HG03354 (cell line): ENCODE data around the gene CIB4.

Source experiments
- ATAC-seq: cut with Tn5 transposase; IDR thresholded peaks from one replicate; pipeline ENCODE4 v1.9.1; 2021; ENCODE audit warnings: mild to moderate bottlenecking; ENCODE audit not compliant: unreplicated experiment, poor library complexity, severe bottlenecking

CIB4 gene

DNA sequence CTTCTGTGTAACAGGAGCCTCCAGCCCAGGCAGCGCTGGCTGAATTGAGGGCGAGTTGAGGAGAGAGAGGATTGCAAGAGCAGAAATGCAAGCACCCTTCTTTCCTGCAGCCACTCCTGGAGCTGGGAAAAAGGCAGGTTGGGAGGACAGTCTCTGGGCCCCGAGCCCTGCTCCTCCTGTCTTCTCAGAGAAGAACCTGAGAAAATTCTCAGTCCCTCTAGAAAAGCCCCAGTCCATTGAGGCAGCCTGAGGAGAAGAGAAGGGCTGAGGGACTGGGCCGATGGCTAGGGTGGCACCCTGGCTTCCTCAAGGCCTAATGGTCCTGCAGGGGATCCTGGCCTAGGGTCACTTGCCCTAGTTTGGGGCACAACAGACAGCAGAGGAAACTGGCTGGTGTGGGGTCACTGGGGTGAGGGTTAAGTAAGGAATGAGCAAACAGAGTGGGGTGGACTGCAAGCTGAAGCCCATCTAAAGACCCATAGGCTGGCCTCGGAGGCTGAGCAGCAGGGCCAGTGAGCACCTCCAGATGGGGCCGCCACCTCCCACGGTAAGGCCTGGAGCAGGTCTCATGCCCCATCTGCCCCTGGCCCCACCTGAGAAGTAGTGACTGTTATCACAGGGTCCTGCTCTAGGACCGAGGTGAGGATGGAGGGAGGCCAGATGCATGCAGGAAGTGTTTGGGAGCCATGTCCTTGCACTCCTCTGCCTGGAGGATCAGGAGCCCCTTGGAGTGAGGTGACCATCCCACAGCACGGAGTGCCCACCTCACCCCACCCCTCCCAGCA is 12.4 kb downstream of the CIB4 start:
- no peak for ATAC-seq

DNA sequence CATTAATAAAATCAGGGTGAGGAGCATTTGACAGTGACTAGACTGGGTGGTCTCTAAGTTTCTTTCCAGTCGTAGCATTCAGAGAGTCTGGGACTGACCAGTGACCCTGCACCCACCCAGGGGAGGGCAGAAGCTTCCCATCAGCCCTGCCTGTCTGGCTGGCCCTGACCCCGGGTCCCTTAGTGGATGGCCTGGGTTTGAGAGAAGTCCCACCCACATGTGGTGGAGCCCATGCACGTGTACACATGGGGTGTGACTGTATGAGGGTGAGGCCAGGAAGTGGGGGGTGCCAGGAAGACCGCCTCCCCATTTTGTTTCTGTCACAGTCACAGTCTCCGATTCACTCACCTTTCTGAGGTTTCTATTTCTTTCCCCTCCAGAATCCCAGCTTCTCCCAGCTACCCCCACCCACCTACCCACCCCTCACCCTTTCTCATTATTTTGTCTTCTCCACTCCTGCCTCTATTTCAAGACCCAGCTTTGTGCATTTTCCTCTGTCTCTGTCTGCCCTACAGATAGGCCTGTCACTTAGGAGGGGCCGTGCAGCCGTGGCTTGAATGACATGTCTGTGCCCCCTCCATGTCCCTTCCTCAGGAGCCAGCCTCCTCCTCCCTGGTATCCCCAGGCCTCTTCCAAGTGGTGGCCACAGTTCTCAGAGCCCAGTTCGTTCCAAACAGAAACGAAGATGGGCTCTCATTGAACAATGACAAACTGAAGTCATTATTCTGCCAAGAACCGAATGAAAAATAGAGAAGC is 13.6 kb downstream of the CIB4 start:
- no peak for ATAC-seq

DNA sequence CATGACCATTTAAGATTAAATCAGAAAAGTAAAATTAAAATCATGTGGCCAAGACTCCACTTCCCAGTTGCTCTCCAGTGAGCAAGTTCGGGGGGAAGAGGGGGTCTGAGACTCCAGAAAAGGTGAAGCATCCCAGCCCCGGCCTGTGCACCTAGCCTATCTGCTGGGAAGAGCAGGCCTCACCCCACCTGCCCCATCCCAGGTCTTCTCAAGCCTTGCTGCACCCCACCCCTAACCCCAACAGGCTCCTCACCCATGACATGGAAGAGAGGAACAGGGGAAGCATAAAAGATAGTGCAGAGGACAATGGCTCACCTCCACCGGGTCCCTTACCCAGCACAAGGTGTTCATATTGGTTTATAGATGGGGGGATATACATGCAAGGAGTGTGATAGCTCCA is 14.6 kb downstream of the CIB4 start:
- ATAC-seq = no peak

DNA sequence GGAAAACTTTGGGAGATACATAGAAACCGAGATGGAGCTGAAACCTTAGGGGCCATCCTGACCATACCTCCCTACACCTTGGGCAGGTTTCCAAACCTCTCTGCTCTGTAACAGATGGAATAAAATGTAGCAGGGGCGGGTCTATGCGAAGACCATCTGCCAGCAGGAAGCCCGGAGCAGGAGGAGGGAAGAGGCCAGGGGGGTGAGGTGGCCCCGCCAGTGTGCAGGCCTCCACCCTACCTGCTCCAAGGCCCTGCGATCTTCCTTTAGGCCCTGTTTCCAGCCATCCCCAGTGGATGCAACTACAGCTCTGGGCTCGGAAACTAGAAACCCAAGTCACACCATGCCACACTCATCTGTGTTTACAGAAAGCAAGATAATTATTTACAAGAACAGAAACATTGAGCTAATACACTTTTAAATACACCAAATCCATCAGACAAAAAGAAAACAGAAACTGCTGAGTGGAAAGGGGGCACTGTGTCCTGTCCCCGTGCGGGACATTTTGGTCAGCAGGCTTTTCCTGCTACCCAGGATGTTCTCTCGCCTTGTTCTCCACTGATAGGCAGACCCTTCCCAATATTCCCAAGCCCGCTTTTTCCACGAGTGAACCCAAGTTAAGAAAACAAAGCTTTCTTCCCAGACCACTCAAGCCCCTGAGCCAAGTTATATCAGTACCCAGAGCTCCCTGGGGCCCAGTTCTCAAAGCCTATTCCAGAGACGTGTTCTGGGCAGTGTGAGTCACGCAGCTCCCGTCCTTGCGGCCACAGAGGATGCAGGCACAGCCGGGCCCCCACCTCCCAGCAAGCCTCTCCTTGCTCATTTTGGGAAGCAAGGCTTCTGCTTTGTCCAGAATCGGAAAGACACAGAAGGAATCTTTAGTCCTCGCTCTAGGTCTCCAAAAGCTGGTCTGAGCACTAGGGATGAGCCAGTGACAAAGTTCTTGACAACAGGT is 17.3 kb downstream of the CIB4 start:
- ATAC-seq = no peak

DNA sequence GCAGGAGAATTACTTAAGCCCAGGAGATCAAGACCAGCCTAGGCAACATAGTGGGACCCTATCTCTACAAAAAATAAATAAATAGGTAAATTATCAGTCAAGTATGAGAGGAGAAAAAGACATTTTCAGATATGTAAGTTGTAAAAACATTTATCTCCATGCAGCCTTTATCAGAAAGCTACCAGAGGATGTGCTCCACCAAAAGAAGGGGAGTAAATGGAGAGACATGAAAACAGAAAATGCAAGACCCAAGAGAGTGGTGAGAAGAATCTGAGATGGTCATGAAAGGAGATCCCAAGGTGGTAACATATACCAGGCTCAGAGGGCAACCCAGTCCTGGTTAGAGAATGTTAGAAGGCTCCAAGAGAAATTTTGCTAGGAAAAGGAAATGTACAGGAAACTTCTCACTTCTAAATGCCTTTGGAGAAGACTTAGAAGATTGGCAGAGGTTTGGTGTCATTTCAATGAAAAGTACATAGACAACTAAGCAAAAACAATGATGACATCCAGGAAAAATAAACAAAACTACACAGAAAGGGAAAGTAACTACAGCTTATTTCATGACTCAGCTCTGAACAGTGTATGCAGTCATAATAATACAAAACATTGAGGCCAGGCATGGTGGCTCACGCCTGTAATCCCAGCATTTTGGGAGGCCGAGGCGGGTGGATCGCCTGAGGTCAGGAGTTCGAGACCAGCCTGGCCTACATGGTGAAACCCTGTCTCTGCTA is 19.5 kb downstream of the CIB4 start:
- ATAC-seq = no peak

DNA sequence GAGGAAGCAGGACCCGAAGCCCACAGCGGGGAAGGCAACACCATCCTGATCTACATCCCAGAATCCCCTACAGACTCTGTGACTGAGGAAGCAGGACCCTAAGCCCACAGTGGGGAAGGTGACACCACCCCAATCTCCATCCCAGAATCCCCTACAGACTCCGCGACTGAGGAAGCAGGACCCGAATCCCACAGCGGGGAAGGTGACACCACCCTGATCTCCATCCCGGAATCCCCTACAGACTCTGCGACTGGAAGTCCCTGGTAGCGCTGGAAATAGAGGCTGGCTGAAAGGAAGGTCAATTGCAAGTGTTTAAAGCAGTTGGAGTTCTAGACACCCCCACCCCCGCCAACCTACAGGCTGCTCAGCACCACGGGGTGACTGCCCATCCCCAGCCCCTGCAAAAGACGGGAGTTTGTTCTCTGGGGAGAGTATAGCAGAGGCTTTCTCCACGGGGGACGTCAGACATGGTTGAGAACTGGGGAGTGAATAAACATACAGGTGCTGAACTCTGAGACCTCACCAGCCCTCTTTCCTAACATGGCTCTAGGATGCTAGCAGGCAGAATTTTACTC is 21.0 kb downstream of the CIB4 start:
- no peak for ATAC-seq

DNA sequence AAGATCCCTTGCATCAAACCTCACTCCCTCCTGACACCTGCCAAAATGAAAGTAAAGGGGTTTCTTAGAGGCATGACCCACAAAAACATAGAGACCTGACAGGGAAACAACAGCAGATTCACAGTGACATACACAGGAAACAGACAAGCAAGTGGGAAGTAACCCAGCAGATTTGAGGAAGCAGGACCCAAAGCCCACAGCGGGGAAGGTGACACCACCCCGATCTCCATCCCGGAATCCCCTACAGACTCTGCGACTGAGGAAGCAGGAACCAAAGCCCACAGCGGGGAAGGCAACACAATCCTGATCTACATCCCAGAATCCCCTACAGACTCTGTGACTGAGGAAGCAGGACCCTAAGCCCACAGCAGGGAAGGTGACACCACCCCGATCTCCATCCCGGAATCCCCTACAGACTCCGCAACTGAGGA is 21.6 kb downstream of the CIB4 start:
- ATAC-seq = no peak

DNA sequence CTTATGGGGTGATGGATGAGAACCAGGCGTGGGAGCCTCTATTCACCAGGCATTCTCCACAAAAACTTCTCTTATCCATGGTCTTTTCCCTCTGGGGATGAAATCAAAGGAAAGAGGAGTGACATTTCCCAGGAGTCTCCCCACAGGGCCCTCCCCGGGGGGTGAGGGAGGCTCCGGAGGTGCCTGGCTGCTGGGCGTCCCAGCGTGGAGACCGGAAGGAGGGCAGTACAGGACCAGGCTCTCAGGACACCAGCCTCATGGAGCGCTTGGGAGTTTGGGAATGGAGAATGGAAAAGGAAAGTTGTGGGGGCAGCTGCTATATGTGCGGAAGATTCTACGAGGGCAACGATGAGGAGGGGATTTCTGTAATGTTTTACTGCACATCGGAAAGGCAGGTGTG is 22.1 kb downstream of the CIB4 start:
- no peak for ATAC-seq

DNA sequence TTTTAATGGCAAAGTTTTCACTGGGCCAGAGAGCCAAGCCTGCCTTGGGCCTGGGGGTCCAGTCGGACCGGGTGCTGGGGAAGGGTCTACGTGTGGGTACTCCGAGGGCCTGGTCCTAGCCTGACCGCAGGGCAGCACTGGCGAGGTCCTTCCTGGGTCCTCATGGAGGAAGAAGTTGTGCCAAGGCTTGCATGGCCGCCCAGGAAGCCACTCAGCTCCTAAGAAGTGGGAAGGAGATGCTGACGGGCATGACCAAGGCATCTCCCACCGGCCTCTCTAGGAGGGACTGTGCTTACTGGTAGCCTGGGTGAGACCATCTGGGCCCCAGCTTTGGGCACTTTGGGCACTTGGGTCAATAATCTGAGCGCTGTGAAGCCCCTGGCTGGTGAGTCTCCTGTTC is 22.6 kb downstream of the CIB4 start:
- ATAC-seq = no peak

DNA sequence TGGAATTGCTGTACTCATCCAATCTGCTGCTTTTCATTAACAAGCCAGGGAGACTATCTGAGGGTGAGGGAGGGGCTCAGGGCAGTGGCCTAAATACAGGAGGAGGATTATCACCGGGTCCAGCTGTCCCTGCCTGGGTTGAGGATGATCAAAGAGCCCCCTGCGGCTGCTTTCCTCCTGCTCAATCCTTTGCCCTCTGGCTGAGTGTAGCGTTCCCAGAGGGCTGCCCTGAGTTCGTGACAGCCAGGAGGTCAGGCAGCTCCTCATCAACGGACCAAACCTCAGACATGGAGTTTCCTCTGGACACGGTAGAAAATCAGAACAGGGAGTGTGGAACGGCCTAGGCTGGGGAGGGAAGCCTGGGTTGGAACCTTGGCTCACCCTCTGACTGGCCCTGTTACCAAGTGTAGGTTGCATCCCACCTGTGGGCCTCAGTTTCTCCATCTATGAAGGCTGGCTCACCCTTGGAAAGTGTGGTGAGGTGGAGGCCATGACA is 23.5 kb downstream of the CIB4 start:
- ATAC-seq = no peak

DNA sequence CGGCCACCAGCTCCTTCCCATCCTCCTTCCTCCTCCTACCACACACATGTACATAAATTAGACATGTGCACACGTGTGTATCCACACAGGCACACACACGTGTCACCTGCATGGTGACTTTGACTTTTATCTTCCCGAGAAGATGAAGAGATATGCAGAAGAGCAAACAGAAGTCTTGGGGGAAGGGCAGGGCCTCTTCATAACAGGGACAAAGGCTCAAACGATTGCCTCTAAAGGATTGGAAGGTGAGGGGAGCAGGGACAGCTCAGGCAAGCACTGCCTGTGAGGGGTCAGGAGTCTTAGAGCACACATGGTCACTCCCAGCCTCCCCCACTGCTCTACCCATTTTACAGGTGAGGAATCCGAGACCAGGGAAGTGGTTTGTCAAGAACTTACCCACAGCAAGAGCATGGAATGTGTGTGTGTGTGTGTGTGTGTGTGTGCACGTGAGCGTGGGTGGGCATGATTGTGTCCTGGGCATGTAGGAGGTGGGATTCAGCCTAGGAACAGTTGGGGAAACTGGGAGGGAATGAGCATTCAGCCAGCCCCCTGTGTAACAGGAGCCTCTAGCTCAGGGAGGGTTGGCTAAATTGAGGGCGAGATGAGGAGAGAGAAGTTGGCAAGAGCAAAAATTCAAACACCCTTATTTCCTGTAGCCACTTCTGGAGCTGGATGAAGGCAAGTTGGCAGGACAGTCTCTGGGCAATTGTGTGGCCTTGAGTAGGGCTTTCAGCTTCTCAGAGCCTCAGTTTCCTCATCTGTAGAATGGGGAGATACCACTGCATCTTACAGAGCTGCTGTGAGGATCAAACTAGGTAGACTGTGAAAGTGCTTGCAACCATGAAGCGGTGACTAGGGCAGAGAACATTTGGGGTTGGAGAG is 24.2 kb downstream of the CIB4 start:
- no peak for ATAC-seq

DNA sequence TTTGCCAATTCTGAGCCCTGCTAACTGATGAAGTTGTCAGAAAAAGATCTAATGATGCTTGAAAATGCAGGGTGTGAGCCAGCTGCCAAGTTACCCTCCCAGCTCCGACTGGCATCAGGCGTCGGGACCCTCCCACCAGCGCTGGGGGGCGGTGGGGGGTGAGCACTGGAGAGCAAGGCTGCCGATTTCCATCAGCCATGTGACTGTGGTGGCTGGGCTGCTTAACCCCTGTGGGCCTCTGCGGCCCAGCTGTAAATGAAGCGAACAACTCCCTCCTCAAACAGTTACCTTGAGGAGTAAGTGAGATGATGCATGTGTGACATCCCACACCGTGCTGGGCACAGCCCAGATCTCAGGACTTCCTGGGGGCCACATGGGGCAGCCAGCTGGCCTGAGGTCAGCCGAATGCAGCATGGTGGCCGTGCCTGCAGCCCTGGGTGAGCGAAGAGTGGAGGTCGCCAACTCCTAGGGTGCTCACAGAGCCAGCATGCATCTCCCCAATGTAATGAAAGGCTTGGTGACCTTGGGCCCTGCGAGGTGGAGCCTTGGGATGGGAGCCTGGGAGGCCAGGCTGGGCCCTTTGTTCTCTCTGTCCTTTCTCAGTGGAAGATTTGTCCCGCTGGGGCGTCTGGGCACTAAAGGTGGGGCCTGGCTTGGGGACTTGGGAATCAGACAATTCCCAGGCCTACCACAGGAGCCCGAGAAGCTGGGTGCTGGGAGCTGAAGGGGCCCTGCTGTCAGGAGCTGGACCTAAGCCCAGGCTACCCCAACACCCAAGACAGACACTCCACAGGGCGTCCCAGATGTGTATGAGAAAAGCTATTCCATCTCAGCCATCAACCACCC is 25.1 kb downstream of the CIB4 start:
- no peak for ATAC-seq

DNA sequence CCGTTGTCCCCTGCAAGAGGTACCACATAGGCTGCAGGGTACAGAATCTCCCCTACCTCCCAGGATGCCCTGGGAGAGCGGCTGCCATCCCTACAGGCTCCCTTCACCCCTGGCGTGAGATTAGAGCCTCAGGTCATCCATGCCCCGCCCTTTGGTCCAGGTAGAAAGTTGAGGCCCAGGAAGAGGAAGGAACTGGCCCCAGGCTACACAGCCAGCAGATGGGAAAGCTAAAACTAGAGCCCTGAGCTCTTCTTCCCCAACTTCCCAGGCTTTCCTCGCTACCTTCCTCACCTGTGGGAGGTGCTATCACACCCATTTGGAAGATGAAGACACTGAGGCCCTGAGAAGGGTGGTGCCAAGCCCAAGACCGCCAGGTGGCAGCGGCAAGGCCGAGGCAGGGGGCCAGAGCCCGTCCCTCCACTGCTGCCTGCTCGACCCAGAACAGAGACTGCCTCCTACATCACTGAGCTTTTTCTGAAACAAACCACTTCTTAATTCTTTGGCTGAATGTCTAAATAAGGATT is 25.8 kb downstream of the CIB4 start:
- no peak for ATAC-seq

DNA sequence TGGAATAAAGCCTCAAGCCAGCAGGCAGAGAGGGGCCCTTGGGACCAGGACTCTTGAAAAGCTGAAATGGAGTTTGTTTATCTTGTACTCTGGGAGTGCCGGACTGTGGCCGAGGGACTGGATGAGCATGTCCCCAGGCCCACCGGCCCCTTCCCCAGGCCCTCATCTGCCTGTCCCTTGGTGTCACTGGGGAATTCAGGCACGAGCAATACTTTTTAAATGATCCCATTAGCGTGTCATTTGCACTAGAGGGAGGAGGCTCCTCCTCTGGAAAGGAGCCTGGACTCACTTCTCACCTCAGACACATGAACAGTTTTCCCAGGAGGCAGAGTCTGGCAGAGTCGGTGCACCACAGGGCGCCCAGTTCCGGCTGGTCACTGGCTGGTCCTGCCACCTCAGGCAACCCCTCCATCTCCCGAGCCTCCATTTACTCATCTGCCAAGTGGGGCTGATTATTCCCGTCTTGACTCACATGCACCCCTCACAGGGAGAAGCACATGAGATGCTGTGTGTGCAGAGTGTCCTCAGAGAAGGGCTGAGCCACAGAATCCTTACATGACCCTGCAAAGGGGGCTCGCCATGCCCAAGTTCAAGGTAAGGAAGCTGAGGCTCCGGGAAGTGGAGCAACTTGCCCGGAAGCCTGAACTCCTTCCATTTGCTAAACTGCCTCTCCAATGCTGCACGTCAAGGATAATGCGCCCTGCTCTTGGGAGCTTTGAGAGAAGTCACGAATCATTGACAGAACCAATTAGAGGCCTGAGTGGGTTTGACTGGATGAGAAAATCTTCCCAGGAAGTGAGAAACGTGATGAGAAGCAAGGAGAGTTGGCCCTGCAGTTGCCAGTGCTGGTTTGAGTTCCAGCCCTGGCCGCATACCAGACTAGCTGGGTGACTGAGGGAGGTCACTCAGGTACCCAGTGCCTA is 26.7 kb downstream of the CIB4 start:
- no peak for ATAC-seq

DNA sequence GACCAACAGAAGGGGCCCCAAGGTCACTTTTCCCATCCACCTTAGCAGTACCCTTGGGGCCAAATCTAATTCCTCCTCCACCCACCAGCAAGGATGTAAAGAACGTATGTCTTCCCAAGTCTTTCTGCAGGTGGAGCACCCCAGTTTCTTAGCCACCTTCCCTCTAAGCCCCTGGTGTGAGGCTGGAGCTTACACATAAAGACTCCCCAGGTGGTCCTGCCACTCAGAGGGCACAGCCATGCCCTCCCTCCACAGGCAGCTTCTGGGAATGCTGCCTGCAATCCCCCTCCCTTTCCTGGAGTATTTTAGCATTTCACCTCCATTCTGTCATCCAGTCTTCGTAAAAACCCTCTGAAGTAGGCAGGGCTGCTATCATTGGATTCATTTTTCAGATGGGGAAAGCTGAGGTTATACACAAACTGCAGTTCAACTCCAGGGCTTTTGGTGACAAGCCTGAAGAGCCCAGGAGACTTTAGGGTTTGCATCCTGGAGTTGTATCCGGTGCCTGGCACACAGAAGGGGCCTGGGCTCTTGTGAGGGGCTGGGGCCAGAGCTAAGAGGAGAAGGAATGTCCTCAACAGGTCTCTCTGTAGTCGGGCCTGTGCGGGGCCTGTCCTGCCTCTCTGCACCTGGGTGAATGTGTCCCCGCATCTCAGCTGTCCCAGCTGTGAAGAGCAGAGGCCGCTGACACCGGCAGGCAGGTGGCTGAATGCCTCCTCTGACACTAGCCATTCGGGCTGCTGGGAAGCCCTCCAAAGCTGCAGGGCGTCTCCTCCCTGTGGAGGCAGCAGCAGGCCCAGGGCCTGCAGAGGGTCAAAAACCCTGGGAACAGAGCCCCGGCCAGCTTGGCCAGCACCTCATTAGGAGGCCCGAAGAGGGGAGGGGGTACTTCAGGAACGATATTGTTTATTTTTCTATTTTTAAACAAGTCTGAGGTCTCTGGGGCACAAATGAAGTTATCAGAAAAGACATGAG is 27.6 kb downstream of the CIB4 start:
- ATAC-seq = no peak
